Fibroblast of villous mesenchyme (primary cell): Measurements from ENCODE around the gene CCBE1. TPM values are rescaled to one million over a fixed set of nuclear protein-coding genes. Genes with fewer than 3 reads are reported as not detected.

Experiments used
- DNase-seq: peaks from one replicate; pipeline ENCODE4 v3.0.0-alpha.2; 2010; ENCODE audit warnings: low read depth
- H3K4me3 ChIP-seq: 2 replicates; pipeline ENCODE4 v1.5.1; 2011; ENCODE audit warnings: low read depth, mild to moderate bottlenecking, low read length
- CTCF ChIP-seq: IDR thresholded peaks from 2 replicates; pipeline ENCODE4 v1.5.1; 2012; ENCODE audit warnings: low read depth, mild to moderate bottlenecking, low read length; ENCODE audit not compliant: insufficient read depth
- total RNA-seq: library from RNA; depleted of rRNA; stranded (reverse); fragments of >200 nt; gene quantifications from 2 replicates; pipeline ENCODE4 v1.2.3, GENCODE V29; 2012

CCBE1 gene
- total RNA-seq, 1 donor = 10.4 TPM

DNA sequence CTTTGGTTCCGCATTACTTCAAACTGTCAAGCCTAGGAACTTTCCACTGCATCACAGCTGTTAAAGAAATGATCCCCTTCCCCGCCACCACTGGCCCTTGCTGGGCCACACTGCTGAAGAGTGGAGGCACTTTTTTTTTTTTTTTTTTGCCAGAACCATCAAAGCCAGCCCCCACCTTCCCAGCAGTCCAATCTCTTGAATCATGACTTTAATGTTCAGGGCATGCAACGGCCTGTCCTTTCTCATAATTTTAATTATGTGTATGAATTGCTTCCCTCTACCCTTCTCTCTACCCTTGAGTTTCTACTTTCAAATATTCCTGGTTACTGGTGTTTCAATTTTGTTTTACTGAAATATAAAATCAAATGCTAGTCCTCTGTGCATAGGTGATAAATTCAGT is 236.1 kb downstream of the CCBE1 start:
- DNase-seq = no peak
- H3K4me3 ChIP-seq = no peak overlapping the region
- TF ChIP-seq CTCF = no peak

DNA sequence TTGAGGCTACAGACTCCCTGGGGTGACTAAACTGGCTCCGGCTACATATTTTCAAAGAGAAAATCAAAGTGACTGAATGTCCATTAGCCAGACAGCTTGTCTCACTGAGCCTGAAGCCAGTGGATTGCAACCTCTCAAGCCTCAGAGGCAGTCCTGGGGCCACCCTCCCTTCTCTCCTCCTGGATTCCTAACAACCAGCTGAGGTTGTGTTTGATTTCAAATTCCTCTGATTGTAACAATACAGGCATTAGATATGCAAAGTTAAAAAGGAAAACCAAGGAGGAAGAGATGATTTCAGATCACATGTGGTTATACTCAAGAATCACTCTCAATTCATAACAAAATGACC is 237.2 kb downstream of the CCBE1 start:
- no peak for TF ChIP-seq CTCF
- H3K4me3 ChIP-seq = no peak overlapping the region
- DNase-seq = peak; percentile 6

GRCh38 chr18:59459369-59460071 is 237.7 kb downstream of the CCBE1 start:
- DNase-seq = peak; percentile 72
- TF ChIP-seq CTCF = peak; percentile 58
- no peak overlapping the region for H3K4me3 ChIP-seq

DNA sequence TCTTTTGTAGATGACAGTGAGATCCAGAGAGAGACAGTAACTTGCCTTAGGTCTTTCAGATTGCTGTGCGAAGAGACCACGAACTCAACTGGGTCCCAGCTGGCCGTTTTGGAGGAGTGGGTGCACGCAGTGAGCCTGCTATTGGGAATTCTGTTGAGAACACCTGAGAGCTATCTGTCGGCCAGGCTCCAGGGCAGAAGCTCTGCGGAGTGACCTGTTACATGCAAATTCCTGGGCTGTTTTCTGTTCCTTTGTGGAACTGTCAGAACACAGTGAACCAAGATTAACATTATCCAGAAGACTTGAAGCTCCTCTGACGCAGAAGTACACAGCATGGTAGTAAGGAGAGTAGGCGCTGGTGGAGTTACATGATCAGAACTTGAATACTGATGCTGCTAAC is 238.6 kb downstream of the CCBE1 start:
- no peak overlapping the region for H3K4me3 ChIP-seq
- DNase-seq = no peak
- TF ChIP-seq CTCF = no peak

DNA sequence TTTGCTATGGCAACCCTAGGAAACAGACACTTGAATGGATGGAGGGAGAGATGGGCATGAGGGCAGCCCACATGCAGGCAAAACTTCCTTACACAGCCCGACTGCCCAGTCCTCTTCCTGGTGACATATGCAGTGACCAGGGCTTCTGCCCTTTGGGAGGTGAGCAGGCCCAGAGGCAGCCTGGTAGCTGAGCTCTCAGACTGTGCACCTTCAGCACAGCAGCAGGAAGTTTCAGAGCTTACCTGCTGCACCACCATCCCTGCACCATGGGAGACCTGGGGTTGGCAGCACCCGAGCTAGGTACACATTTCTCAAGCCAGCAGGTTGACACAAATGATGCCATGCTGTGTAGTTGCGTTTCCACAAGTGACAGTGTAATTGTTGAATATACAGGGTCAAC is 240.6 kb downstream of the CCBE1 start:
- no peak for TF ChIP-seq CTCF
- DNase-seq = no peak

GRCh38 chr18:59455728-59456276 is 241.4 kb downstream of the CCBE1 start:
- DNase-seq = no peak
- no peak overlapping the region for H3K4me3 ChIP-seq
- no peak for TF ChIP-seq CTCF

More for the DNA sequence above, 240.6 kb downstream of the CCBE1 start:
- H3K4me3 ChIP-seq = no peak overlapping the region
